NB4 (cell line): ENCODE data around the gene MST1.
A peak's percentile ranks its signal among the peaks of the same experiment; 100 is the strongest.

Experiments
- DNase-seq: peaks from one replicate; pipeline ENCODE4 v3.0.0; 2010; ENCODE audit warnings: low read depth
- H3K4me3 ChIP-seq: one replicate; pipeline ENCODE4 v1.5.1; 2011; ENCODE audit warnings: mild to moderate bottlenecking, low read depth, low read length, moderate library complexity
- CTCF ChIP-seq: IDR thresholded peaks from one replicate; pipeline ENCODE4 v1.5.1; 2012; ENCODE audit warnings: low read depth, low read length
- MYC ChIP-seq: IDR thresholded peaks from 2 replicates; pipeline ENCODE4 v1.6.1; 2011; ENCODE audit warnings: low read depth, low read length
- POLR2A ChIP-seq: IDR thresholded peaks from 2 replicates; pipeline ENCODE4 v1.6.1; 2011; ENCODE audit warnings: mild to moderate bottlenecking; ENCODE audit not compliant: insufficient read length; ENCODE audit errors: extremely low read depth
- TF ChIP-seq, protein P1 (sequence below): IDR thresholded peaks from 2 replicates; pipeline ENCODE4 v1.6.1; 2011; ENCODE audit warnings: low read depth, low read length

The MST1 gene

GRCh38 chr3:49680493-49681231, 8.6 kb downstream of the MST1 start:
- TF ChIP-seq, protein P1, sequence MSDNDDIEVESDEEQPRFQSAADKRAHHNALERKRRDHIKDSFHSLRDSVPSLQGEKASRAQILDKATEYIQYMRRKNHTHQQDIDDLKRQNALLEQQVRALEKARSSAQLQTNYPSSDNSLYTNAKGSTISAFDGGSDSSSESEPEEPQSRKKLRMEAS: no peak
- TF ChIP-seq MYC (no peak), POLR2A (no peak), CTCF (no peak)
- no peak overlapping the region for H3K4me3 ChIP-seq
- no peak for DNase-seq

- TF ChIP-seq MYC (no peak), POLR2A (no peak), CTCF (no peak)
- TF ChIP-seq, protein P1: no peak
- H3K4me3 ChIP-seq: no peak overlapping the region
- DNase-seq: no peak
Measured at GRCh38 chr3:49675912-49676311, 13.4 kb downstream of the MST1 start.

GRCh38 chr3:49674497-49674983, 14.7 kb downstream of the MST1 start:
- H3K4me3 ChIP-seq: peak overlapping the region; percentile 90
- TF ChIP-seq, protein P1: no peak
- peak; percentile 8; the same call in 1 of the 2 replicates for TF ChIP-seq MYC
- DNase-seq: no peak

GRCh38 chr3:49673715-49674496, 15.4 kb downstream of the MST1 start, which contains the start of gene APEH:
APEH (plus strand) TSS chr3:49674351; CDS start chr3:49674402, 51 bp downstream.
- DNase-seq: peak; percentile 99

GRCh38 chr3:49673121-49673714, 16.1 kb downstream of the MST1 start:
- H3K4me3 ChIP-seq: peak overlapping the region; percentile 90
- TF ChIP-seq, protein P1: peak; percentile 44
- TF ChIP-seq MYC: no peak
- DNase-seq: peak; percentile 67

More at GRCh38 chr3:49673715-49674496, 15.4 kb downstream of the MST1 start, which contains the start of gene APEH:
- TF ChIP-seq CTCF: no peak
- TF ChIP-seq, protein P1: peak; percentile 86; the same call in 1 of the 2 replicates
- TF ChIP-seq POLR2A: peak; percentile 85
- TF ChIP-seq MYC: peak; percentile 92
- peak within 1 kb of the TSS; percentile 90 for H3K4me3 ChIP-seq

GRCh38 chr3:49671291-49672288, 17.7 kb downstream of the MST1 start:
- peak; percentile 77 for DNase-seq
- H3K4me3 ChIP-seq: no peak overlapping the region
- peak; percentile 18; the same call in 1 of the 2 replicates for TF ChIP-seq MYC
- TF ChIP-seq, protein P1: no peak
- no peak for TF ChIP-seq POLR2A
- peak; percentile 82 for TF ChIP-seq CTCF
